ENCODE measurements around the gene CCL20. TPM values are rescaled to one million over a fixed set of nuclear protein-coding genes. Genes with fewer than 3 reads are reported as not detected.

The CCL20 gene
- total RNA-seq, 2 experiments from 2014 or later = not detected

DNA sequence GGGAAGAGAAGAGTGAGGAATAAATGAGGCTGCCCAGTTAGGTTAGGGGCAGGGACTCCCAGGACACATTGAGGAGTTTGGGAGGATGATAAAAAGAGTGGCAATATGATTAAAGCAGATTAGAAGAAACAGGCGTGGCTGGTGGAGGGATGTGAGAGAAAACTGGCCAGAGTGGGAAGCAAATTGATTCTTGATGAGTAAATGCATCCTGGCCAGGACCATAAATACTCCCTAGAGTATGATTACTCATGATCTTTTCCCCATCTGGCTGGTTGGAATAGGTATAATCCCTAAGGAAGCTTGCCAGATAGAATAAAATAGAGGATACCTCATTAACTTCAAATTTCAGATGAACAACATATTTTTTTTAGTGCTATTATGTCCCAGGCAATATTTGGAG, 36.3 kb downstream of the CCL20 start:
- no peak overlapping the region for H3K27ac ChIP-seq (ENCODE audit: low read depth, low read length, poor library complexity, severe bottlenecking)
- BruUV-seq (replicated peaks) = no TSS peak

DNA sequence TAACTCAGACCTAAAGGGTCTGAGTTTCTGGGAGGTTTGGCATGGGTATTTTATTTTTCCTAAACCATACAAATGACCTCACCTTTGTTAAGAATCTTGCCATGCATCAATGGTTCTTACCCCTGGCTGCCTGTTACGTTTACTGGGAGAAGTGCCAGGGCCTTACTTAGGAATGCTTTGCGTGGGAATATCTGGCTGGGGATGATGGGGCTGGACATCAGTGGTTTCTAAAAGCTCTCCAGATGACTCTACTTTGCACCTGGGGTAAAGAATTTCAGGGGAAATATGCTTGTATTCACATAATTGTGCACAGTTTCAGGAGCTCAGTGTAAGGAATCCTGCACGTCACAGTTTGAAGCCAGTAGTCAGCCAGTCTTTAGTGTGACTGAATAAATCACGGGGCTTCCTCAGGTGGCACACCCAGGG, 39.6 kb downstream of the CCL20 start:
- no TSS peak for BruUV-seq (replicated peaks)
- H3K36me3 ChIP-seq (ENCODE audit: insufficient read depth, low read length) = no peaks in the 10 kb centered on the region
- H3K27ac ChIP-seq (ENCODE audit: low read depth, low read length, poor library complexity, severe bottlenecking) = no peak overlapping the region
- H3K9me3 ChIP-seq (ENCODE audit: low read length) = no peaks in the 10 kb centered on the region
- H3K9me2 ChIP-seq (ENCODE audit: insufficient read depth, low read length) = no peaks in the 10 kb centered on the region; the same call in 1 of the 2 replicates
- no peak overlapping the region for H3K4me3 ChIP-seq (ENCODE audit: low read depth, low read length, poor library complexity, severe bottlenecking)
- H3K4me1 ChIP-seq (ENCODE audit: insufficient read depth, low read length, poor library complexity, severe bottlenecking) = no peaks in the 10 kb centered on the region
- H3K4me2 ChIP-seq (ENCODE audit: low read length) = no peak overlapping the region
- ChIA-PET CTCF (ENCODE audit: unreplicated experiment) (no interaction called here), POLR2A (no interaction called here)
- DNase-seq (ENCODE audit: low spot score) = no peak
- H4K20me1 ChIP-seq (ENCODE audit: insufficient read depth, low read length) = no peaks in the 10 kb centered on the region
- no peaks in the 10 kb centered on the region for H3K79me2 ChIP-seq (ENCODE audit: insufficient read depth, low read depth, low read length)
- H2AFZ ChIP-seq (ENCODE audit: low read length) = no peak overlapping the region
- intact Hi-C loops (cut with micrococcal nuclease; ENCODE audit: unreplicated experiment) = no loop called here
- TF ChIP-seq, protein P1, sequence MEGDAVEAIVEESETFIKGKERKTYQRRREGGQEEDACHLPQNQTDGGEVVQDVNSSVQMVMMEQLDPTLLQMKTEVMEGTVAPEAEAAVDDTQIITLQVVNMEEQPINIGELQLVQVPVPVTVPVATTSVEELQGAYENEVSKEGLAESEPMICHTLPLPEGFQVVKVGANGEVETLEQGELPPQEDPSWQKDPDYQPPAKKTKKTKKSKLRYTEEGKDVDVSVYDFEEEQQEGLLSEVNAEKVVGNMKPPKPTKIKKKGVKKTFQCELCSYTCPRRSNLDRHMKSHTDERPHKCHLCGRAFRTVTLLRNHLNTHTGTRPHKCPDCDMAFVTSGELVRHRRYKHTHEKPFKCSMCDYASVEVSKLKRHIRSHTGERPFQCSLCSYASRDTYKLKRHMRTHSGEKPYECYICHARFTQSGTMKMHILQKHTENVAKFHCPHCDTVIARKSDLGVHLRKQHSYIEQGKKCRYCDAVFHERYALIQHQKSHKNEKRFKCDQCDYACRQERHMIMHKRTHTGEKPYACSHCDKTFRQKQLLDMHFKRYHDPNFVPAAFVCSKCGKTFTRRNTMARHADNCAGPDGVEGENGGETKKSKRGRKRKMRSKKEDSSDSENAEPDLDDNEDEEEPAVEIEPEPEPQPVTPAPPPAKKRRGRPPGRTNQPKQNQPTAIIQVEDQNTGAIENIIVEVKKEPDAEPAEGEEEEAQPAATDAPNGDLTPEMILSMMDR (conservative IDR thresholded peaks at IDR 0.05; ENCODE audit: low read length) = no peak
- no peak for TF ChIP-seq EZH2phosphoT487 (IDR thresholded peaks at IDR 0.05; ENCODE audit: borderline replicate concordance, low read depth, low read length)

More for the DNA sequence above, 36.3 kb downstream of the CCL20 start:
- ChIA-PET CTCF (ENCODE audit: unreplicated experiment) (no interaction called here), POLR2A (no interaction called here)
- no peak for DNase-seq (ENCODE audit: low spot score)
- H3K4me2 ChIP-seq (ENCODE audit: low read length) = no peak overlapping the region
- intact Hi-C loops (cut with micrococcal nuclease; ENCODE audit: unreplicated experiment) = no loop called here
- H4K20me1 ChIP-seq (ENCODE audit: insufficient read depth, low read length) = no peaks in the 10 kb centered on the region
- H3K79me2 ChIP-seq (ENCODE audit: insufficient read depth, low read depth, low read length) = no peaks in the 10 kb centered on the region
- no peaks in the 10 kb centered on the region; the same call in 1 of the 2 replicates for H3K9me2 ChIP-seq (ENCODE audit: insufficient read depth, low read length)
- no peak overlapping the region for H2AFZ ChIP-seq (ENCODE audit: low read length)
- TF ChIP-seq, protein P1 (conservative IDR thresholded peaks at IDR 0.05; ENCODE audit: low read length) = no peak
- no peak for TF ChIP-seq EZH2phosphoT487 (IDR thresholded peaks at IDR 0.05; ENCODE audit: borderline replicate concordance, low read depth, low read length)
- H3K4me3 ChIP-seq (ENCODE audit: low read depth, low read length, poor library complexity, severe bottlenecking) = no peak overlapping the region
- H3K4me1 ChIP-seq (ENCODE audit: insufficient read depth, low read length, poor library complexity, severe bottlenecking) = no peaks in the 10 kb centered on the region
- no peaks in the 10 kb centered on the region for H3K36me3 ChIP-seq (ENCODE audit: insufficient read depth, low read length)
- H3K9me3 ChIP-seq (ENCODE audit: low read length) = no peaks in the 10 kb centered on the region

DNA sequence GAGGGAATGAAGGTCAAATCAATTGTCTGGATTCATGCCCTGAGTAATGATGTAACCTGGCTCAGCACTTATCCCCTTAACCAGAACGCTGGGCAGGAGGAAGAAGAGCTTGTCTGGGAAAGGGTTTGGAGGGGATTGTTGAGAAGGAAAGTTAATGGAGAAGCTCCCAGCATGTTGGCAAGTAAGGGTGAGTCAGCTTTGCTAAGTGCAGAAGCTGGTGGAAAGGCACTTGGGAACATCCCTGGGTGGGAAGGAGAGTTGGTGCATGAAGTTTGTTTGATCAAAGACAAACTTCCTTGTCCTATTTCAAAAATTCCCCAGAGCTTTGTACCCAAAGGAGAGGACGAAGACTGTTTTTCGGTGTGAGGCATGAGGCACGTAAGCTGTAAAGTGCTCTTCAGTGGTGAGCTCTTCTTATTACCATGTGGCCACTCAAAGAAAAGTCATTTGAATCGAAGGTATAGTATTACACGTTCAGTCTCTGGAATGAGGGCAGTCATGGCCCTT, 40.2 kb downstream of the CCL20 start:
- no peak overlapping the region for H3K4me2 ChIP-seq (ENCODE audit: low read length)
- TF ChIP-seq, protein P1 (conservative IDR thresholded peaks at IDR 0.05; ENCODE audit: low read length) = no peak
- no peak for TF ChIP-seq EZH2phosphoT487 (IDR thresholded peaks at IDR 0.05; ENCODE audit: borderline replicate concordance, low read depth, low read length)
- DNase-seq (ENCODE audit: low spot score) = no peak
- H3K9me3 ChIP-seq (ENCODE audit: low read length) = no peaks in the 10 kb centered on the region
- CTCF ChIA-PET (ENCODE audit: unreplicated experiment) = no interaction called here
- POLR2A ChIA-PET = no interaction called here
- no peak overlapping the region for H3K27ac ChIP-seq (ENCODE audit: low read depth, low read length, poor library complexity, severe bottlenecking)
- no peaks in the 10 kb centered on the region for H3K79me2 ChIP-seq (ENCODE audit: insufficient read depth, low read depth, low read length)
- intact Hi-C loops (cut with micrococcal nuclease; ENCODE audit: unreplicated experiment) = no loop called here
- BruUV-seq (replicated peaks) = no TSS peak
- H2AFZ ChIP-seq (ENCODE audit: low read length) = no peak overlapping the region
- H3K9me2 ChIP-seq (ENCODE audit: insufficient read depth, low read length) = no peaks in the 10 kb centered on the region; the same call in 1 of the 2 replicates
- H3K4me1 ChIP-seq (ENCODE audit: insufficient read depth, low read length, poor library complexity, severe bottlenecking) = no peaks in the 10 kb centered on the region
- H4K20me1 ChIP-seq (ENCODE audit: insufficient read depth, low read length) = no peaks in the 10 kb centered on the region
- no peak overlapping the region for H3K4me3 ChIP-seq (ENCODE audit: low read depth, low read length, poor library complexity, severe bottlenecking)
- no peaks in the 10 kb centered on the region for H3K36me3 ChIP-seq (ENCODE audit: insufficient read depth, low read length)

Measured in OCI-LY7 (cell line).